ENCODE measurements around the gene GABARAPL2. TPM values are rescaled to one million over a fixed set of nuclear protein-coding genes. Genes with fewer than 3 reads are reported as not detected.

GABARAPL2 gene
- polyA plus RNA-seq, 1 experiment: 89.8 TPM

- no peaks in the 10 kb centered on the region for H3K9me3 ChIP-seq (ENCODE audit: control insufficient read depth, insufficient read depth, low read length)
These were observed 27.9 kb downstream of the GABARAPL2 start for GRCh38 chr16:75593825-75594820.

GRCh38 chr16:75599452-75600277 lies 33.5 kb downstream of the GABARAPL2 start:
- H3K27ac ChIP-seq (ENCODE audit: low read depth, low read length): no peak overlapping the region
- no peaks in the 10 kb centered on the region for H3K9me3 ChIP-seq (ENCODE audit: control insufficient read depth, insufficient read depth, low read length)
- no peak for DNase-seq (ENCODE audit: low read depth, low spot score)
- ChIA-PET CTCF (interaction anchor here (1.1 to 1.9 kb wide), 4 partner anchors 22 to 135 kb away, joined by 4 to 7 read pairs (median 4); no protein-coding TSS in a partner anchor), POLR2A (interaction anchor here (0.6 to 1.2 kb wide), 2 partner anchors 18 to 23 kb away, joined by 4 read pairs; no protein-coding TSS in a partner anchor)
- no peaks in the 10 kb centered on the region for H3K27me3 ChIP-seq (ENCODE audit: control insufficient read depth, insufficient read depth, low read length)
- H3K4me3 ChIP-seq (ENCODE audit: low read depth, low read length): no peak overlapping the region
- no peak for TF ChIP-seq CTCF (IDR thresholded peaks at IDR 0.05; ENCODE audit: low read depth, low read length)

More at GRCh38 chr16:75593825-75594820, 27.9 kb downstream of the GABARAPL2 start:
- ChIA-PET CTCF (interaction anchor here (1.2 kb wide), 1 partner anchor 28 kb away, joined by 4 read pairs; no protein-coding TSS in a partner anchor), POLR2A (no interaction called here)
- no peaks in the 10 kb centered on the region for H3K27me3 ChIP-seq (ENCODE audit: control insufficient read depth, insufficient read depth, low read length)
- TF ChIP-seq CTCF (IDR thresholded peaks at IDR 0.05; ENCODE audit: low read depth, low read length): no peak
- DNase-seq (ENCODE audit: low read depth, low spot score): no peak
- peak overlapping the region; percentile 43 for H3K27ac ChIP-seq (ENCODE audit: low read depth, low read length)
- no peak overlapping the region for H3K4me3 ChIP-seq (ENCODE audit: low read depth, low read length)

- ChIA-PET POLR2A (no interaction called here), CTCF (interaction anchor here (2.0 kb wide), 1 partner anchor 18 kb away, joined by 7 read pairs; no protein-coding TSS in a partner anchor)
- Histone ChIP-seq H3K9me3 (ENCODE audit: control insufficient read depth, insufficient read depth, low read length) (no peaks in the 10 kb centered on the region), H3K27ac (ENCODE audit: low read depth, low read length) (no peak overlapping the region), H3K4me3 (ENCODE audit: low read depth, low read length) (no peak overlapping the region), H3K27me3 (ENCODE audit: control insufficient read depth, insufficient read depth, low read length) (no peaks in the 10 kb centered on the region)
- no peak for DNase-seq (ENCODE audit: low read depth, low spot score)
- no peak for TF ChIP-seq CTCF (IDR thresholded peaks at IDR 0.05; ENCODE audit: low read depth, low read length)
These were observed 37.1 kb downstream of the GABARAPL2 start for GRCh38 chr16:75603241-75603640.

DNA sequence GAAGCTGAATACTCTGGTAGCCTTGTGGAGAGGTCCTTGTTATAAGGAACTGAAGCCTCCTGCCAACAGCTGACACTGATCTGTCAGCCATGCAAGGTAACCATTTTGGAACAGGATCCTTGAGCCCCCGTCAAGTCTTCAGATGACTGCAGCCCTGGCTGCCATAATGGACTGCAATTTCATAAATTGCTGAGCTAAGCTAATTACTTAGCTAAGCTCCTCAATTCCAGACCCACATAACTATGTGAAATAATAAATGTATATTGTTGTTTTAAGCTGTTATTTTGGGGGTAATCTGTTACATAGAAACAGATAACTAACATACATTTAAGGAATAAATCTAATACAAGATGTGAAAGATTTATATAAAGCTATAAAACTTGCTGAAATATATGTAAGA lies 40.3 kb downstream of the GABARAPL2 start:
- no peak overlapping the region for H3K27ac ChIP-seq (ENCODE audit: low read depth, low read length)
- no peak overlapping the region for H3K4me3 ChIP-seq (ENCODE audit: low read depth, low read length)
- ChIA-PET CTCF (interaction anchor here (0.5 to 1.9 kb wide), 5 partner anchors 9 to 141 kb away, joined by 3 to 9 read pairs (median 4); no protein-coding TSS in a partner anchor), POLR2A (interaction anchor here (0.6 kb wide), 1 partner anchor 9 kb away, joined by 6 read pairs; no protein-coding TSS in a partner anchor)
- no peaks in the 10 kb centered on the region for H3K9me3 ChIP-seq (ENCODE audit: control insufficient read depth, insufficient read depth, low read length)
- H3K27me3 ChIP-seq (ENCODE audit: control insufficient read depth, insufficient read depth, low read length): no peaks in the 10 kb centered on the region
- DNase-seq (ENCODE audit: low read depth, low spot score): no peak
- TF ChIP-seq CTCF (IDR thresholded peaks at IDR 0.05; ENCODE audit: low read depth, low read length): no peak
